ENCODE results near the gene BEND7.

- no peak for TF ChIP-seq EZH2 (IDR thresholded peaks at IDR 0.05; ENCODE audit: borderline replicate concordance, low read depth, low read length, severe bottlenecking)
- no peak for TF ChIP-seq POLR2A (IDR thresholded peaks at IDR 0.05; ENCODE audit: low read depth, low read length)
- TF ChIP-seq, protein P1, sequence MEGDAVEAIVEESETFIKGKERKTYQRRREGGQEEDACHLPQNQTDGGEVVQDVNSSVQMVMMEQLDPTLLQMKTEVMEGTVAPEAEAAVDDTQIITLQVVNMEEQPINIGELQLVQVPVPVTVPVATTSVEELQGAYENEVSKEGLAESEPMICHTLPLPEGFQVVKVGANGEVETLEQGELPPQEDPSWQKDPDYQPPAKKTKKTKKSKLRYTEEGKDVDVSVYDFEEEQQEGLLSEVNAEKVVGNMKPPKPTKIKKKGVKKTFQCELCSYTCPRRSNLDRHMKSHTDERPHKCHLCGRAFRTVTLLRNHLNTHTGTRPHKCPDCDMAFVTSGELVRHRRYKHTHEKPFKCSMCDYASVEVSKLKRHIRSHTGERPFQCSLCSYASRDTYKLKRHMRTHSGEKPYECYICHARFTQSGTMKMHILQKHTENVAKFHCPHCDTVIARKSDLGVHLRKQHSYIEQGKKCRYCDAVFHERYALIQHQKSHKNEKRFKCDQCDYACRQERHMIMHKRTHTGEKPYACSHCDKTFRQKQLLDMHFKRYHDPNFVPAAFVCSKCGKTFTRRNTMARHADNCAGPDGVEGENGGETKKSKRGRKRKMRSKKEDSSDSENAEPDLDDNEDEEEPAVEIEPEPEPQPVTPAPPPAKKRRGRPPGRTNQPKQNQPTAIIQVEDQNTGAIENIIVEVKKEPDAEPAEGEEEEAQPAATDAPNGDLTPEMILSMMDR (IDR thresholded peaks at IDR 0.05; ENCODE audit: extremely low read depth in 1 of 2, insufficient read depth in 1 of 2, low read depth in 1 of 2, low read length in 2 of 2) = no peak
- no peak for TF ChIP-seq POLR2AphosphoS5 (IDR thresholded peaks at IDR 0.05; ENCODE audit: insufficient read depth, low read depth, low read length)
- TF ChIP-seq, protein P2, sequence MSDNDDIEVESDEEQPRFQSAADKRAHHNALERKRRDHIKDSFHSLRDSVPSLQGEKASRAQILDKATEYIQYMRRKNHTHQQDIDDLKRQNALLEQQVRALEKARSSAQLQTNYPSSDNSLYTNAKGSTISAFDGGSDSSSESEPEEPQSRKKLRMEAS (IDR thresholded peaks at IDR 0.05; ENCODE audit: insufficient read depth, insufficient read length) = no peak
- TF ChIP-seq MYC (IDR thresholded peaks at IDR 0.05; ENCODE audit: low read depth, low read length) = no peak
- no peak for TF ChIP-seq JUN (IDR thresholded peaks at IDR 0.05; ENCODE audit: borderline replicate concordance, insufficient read depth, insufficient read length, low read depth)
- no peak for TF ChIP-seq FOS (IDR thresholded peaks at IDR 0.05; ENCODE audit: borderline replicate concordance, insufficient read depth, low read length)
Measured at GRCh38 chr10:13496931-13497330, 31.9 kb downstream of the BEND7 start.
